GM23338 (cell line): ENCODE measurements around the gene TMPRSS9.

Source experiments
- CREB1 ChIP-seq: fragments of 250-450 bp; sonication (Bioruptor Pico); IDR thresholded peaks from 2 replicates; pipeline ENCODE4 v1.5.0; 2020; ENCODE audit warnings: low read depth, mild to moderate bottlenecking, moderate library complexity
- CTCF ChIP-seq, 2 experiments: fragments of 200-600 bp in 1 of 2; sonication (generic) in 1 of 2; conservative IDR thresholded peaks; 2 replicates each; pipeline versions ENCODE4 v1.5.1 to v1.6.1; 2016 to 2017; ENCODE audit warnings: antibody characterized with exemption in 2 of 2, low read depth in 2 of 2, mild to moderate bottlenecking in 2 of 2, moderate library complexity in 1 of 2
- ETS1 ChIP-seq: IDR thresholded peaks from 2 replicates; pipeline ENCODE4 v1.6.1; 2016; ENCODE audit warnings: antibody characterized with exemption
- EZH2 ChIP-seq: fragments of 200-600 bp; sonication (generic); IDR thresholded peaks from one replicate; pipeline ENCODE4 v1.8.0; 2017; ENCODE audit warnings: antibody characterized with exemption, mild to moderate bottlenecking, low read depth; ENCODE audit not compliant: unreplicated experiment
- EZH2phosphoT487 ChIP-seq: fragments of 200-600 bp; sonication (generic); IDR thresholded peaks from one replicate; pipeline ENCODE4 v1.8.1; 2018; ENCODE audit warnings: antibody characterized with exemption; ENCODE audit not compliant: unreplicated experiment
- JUNB ChIP-seq: IDR thresholded peaks from one replicate; pipeline ENCODE4 v1.6.1; 2016; ENCODE audit warnings: antibody characterized with exemption; ENCODE audit not compliant: unreplicated experiment
- NANOG ChIP-seq: IDR thresholded peaks from 2 replicates; pipeline ENCODE4 v1.6.1; 2016; ENCODE audit warnings: antibody characterized with exemption, borderline replicate concordance
- POLR2AphosphoS5 ChIP-seq: IDR thresholded peaks from 2 replicates; pipeline ENCODE4 v1.6.1; 2016; ENCODE audit warnings: antibody characterized with exemption, low read depth
- REST ChIP-seq: IDR thresholded peaks from one replicate; pipeline ENCODE4 v1.6.1; 2018; ENCODE audit warnings: antibody characterized with exemption; ENCODE audit not compliant: unreplicated experiment
- STAT1 ChIP-seq: IDR thresholded peaks from one replicate; pipeline ENCODE4 v1.6.1; 2016; ENCODE audit warnings: antibody characterized with exemption; ENCODE audit not compliant: unreplicated experiment
- ZNF114 ChIP-seq: fragments of 250-450 bp; sonication (Bioruptor Pico); IDR thresholded peaks from 2 replicates; pipeline ENCODE4 v1.5.0; 2020; ENCODE audit warnings: mild to moderate bottlenecking, moderate library complexity
- ZNF331 ChIP-seq: fragments of 250-450 bp; sonication (Bioruptor Pico); IDR thresholded peaks from 2 replicates; pipeline ENCODE4 v1.5.0; 2020; ENCODE audit warnings: low read depth, mild to moderate bottlenecking, moderate library complexity
- ZNF462 ChIP-seq: fragments of 250-450 bp; sonication (Bioruptor Pico); IDR thresholded peaks from 2 replicates; pipeline ENCODE4 v1.5.0; 2020; ENCODE audit warnings: mild to moderate bottlenecking, moderate library complexity

GRCh38 chr19:2361246-2362045 lies 1.4 kb downstream of the TMPRSS9 start:
- TF ChIP-seq CTCF (conservative IDR thresholded peaks at IDR 0.05; ENCODE audit: low read depth in 2 of 2) (no peak), REST (no peak), EZH2phosphoT487 (no peak), EZH2 (no peak), POLR2AphosphoS5 (no peak), ZNF114 (CRISPR knock-in tag) (no peak), STAT1 (no peak), CREB1 (CRISPR knock-in tag) (no peak), JUNB (no peak), NANOG (no peak), ZNF462 (CRISPR knock-in tag) (no peak), ZNF331 (no peak), ETS1 (no peak)
